ENCODE results near the gene SPATS1. TPM values are rescaled to one million over a fixed set of nuclear protein-coding genes. Genes with fewer than 3 reads are reported as not detected.

The SPATS1 gene
- total and polyA plus RNA-seq, 11 donors: not detected

DNA sequence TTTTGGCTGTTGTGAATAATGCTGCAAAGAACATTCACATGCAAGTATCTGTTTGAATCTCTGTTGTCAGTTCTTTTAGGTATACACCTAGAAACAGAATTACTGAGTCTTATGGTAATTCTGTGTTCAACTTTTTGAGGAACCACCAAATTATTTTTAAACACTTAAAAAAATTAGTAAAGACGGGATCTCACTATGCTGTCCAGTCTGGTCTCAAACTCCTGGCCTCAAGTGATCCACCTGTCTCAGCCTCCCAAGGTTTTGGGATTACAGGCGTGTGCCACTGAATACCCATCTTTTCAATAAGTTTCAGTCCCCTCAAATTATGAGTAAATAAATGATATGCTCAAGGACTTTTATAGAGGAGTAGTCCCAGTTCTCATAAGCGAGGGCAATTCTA, 17.5 kb downstream of the SPATS1 start:
- 82 to 89% (median 87%) methylated on average over 3 of the region's 3 CpGs for WGBS, 4 donors
- H3K4me1 ChIP-seq: no peaks in the 10 kb centered on the region
- intact Hi-C loops (cut with DNase I): no loop called here
- no peak overlapping the region for H3K27ac ChIP-seq
- no peak overlapping the region for H3K4me3 ChIP-seq
- peaks cover 0 to 5% (median 0%) of the 10 kb centered on the region in 9 donors for H3K27me3 ChIP-seq
- no peaks in the 10 kb centered on the region for H3K36me3 ChIP-seq
- ATAC-seq (no peak), DNase-seq (no peak)
- TF ChIP-seq, protein P1, sequence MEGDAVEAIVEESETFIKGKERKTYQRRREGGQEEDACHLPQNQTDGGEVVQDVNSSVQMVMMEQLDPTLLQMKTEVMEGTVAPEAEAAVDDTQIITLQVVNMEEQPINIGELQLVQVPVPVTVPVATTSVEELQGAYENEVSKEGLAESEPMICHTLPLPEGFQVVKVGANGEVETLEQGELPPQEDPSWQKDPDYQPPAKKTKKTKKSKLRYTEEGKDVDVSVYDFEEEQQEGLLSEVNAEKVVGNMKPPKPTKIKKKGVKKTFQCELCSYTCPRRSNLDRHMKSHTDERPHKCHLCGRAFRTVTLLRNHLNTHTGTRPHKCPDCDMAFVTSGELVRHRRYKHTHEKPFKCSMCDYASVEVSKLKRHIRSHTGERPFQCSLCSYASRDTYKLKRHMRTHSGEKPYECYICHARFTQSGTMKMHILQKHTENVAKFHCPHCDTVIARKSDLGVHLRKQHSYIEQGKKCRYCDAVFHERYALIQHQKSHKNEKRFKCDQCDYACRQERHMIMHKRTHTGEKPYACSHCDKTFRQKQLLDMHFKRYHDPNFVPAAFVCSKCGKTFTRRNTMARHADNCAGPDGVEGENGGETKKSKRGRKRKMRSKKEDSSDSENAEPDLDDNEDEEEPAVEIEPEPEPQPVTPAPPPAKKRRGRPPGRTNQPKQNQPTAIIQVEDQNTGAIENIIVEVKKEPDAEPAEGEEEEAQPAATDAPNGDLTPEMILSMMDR (IDR thresholded peaks at IDR 0.05): no peak
- no peak for TF ChIP-seq POLR2A (IDR thresholded peaks at IDR 0.05)
- peaks cover 0 to 6% (median 0%) of the 10 kb centered on the region in 12 donors for H3K9me3 ChIP-seq

DNA sequence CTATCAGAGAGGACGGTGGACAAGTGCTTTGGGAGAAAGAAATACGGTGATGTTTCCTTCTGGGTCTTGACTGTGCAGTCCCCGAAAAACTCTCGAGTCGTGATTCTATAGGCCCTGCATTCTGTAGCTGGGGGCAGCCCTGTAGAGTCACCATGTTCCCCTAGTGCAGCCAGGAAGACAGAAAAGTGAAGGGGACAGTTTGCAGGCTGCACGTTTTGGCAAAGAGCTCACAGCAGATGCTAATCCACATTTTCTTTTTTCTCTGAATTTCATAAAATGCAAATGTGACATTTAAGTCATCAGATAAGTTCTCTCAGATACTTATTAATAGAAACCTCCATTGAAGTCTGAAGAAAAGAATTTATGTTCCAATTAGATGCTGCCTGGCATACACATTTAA, 19.5 kb downstream of the SPATS1 start:
- intact Hi-C loops (cut with DNase I): no loop called here
- Histone ChIP-seq H3K4me1 (no peaks in the 10 kb centered on the region), H3K36me3 (no peaks in the 10 kb centered on the region), H3K27me3 (peaks cover 0 to 5% (median 0%) of the 10 kb centered on the region in 9 donors), H3K9me3 (no peaks in the 10 kb centered on the region), H3K27ac (no peak overlapping the region), H3K4me3 (no peak overlapping the region)
- no peak for ATAC-seq
- no peak for TF ChIP-seq POLR2A (IDR thresholded peaks at IDR 0.05)
- TF ChIP-seq, protein P1 (IDR thresholded peaks at IDR 0.05): no peak
- WGBS, 4 donors: 74 to 79% (median 78%) methylated on average over 6 of the region's 6 CpGs
- no peak for DNase-seq

DNA sequence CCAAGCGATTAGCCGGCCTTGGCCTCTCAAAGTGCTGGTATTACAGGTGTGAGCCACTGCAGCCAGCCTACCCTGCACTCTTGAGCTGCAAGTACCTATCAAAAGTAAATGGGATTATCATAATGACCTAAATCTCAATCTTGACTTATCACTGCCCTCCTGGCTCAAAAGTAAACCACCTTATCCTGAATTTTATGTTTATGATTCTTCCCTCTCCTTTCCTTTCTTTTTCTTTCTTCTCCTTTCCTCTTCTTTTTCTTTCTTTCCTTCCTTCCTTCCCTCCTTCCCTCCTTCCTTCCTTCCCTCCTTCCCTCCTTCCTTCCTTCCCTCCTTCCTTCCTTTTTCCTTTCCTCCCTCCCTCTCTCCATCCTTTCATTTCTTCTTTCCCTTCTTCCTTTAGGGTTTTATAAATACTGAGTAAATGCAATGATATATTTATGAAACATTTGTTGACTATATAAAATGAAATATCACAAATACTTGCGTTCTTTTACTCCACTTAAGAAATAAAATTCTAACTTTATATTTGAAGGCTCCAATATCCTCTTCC, 21.0 kb downstream of the SPATS1 start:
- peaks cover 0 to 12% (median 0%) of the 10 kb centered on the region in 9 donors for H3K27me3 ChIP-seq
- no peak for TF ChIP-seq POLR2A (IDR thresholded peaks at IDR 0.05)
- TF ChIP-seq, protein P1 (IDR thresholded peaks at IDR 0.05): no peak
- H3K9me3 ChIP-seq: no peaks in the 10 kb centered on the region
- no peaks in the 10 kb centered on the region for H3K36me3 ChIP-seq
- no peaks in the 10 kb centered on the region for H3K4me1 ChIP-seq
- ATAC-seq: no peak
- DNase-seq: no peak
- intact Hi-C loops (cut with DNase I): no loop called here
- no peak overlapping the region for H3K27ac ChIP-seq
- no peak overlapping the region for H3K4me3 ChIP-seq
- 89 to 96% (median 96%) methylated on average over 3 of the region's 3 CpGs for WGBS, 4 donors

DNA sequence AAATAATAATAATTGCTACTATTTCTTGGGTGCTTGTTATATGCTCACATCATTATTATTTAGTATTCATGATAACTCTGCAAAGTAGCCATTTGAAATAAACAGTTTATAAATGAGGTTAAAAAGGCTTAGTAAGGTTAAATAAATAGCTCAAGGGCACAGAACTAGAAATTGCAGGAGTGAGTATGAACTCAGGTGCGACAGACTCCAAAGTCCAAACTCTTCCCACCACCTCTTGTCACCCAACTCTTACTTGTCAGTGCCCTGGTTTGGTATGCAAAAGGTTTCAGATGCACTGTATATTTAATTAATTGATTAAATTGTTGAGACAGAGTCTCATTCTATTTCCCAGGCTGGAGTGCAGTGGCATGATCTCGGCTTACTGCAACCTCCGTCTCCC, 24.3 kb downstream of the SPATS1 start:
- H3K4me3 ChIP-seq: no peak overlapping the region
- ATAC-seq (no peak), DNase-seq (no peak)
- H3K9me3 ChIP-seq: no peaks in the 10 kb centered on the region
- H3K36me3 ChIP-seq: no peaks in the 10 kb centered on the region
- TF ChIP-seq, protein P1 (IDR thresholded peaks at IDR 0.05): no peak
- TF ChIP-seq POLR2A (IDR thresholded peaks at IDR 0.05): no peak
- peaks cover 0 to 13% (median 0%) of the 10 kb centered on the region in 9 donors for H3K27me3 ChIP-seq
- H3K27ac ChIP-seq: no peak overlapping the region
- intact Hi-C loops (cut with DNase I): no loop called here
- no peaks in the 10 kb centered on the region for H3K4me1 ChIP-seq
- WGBS, 4 donors: 90 to 93% (median 91%) methylated on average over 3 of the region's 3 CpGs

Data from heart left ventricle (tissue), 16 donors.